Lower leg skin (tissue), 4 donors: Measurements from ENCODE around the gene CNTNAP1. TPM values are rescaled to one million over a fixed set of nuclear protein-coding genes. Genes with fewer than 3 reads are reported as not detected.

Source experiments
- DNase-seq, 2 donors: peaks; one replicate each; pipeline ENCODE4 v3.0.0-alpha.2; 2019; ENCODE audit warnings: low spot score in 2 of 2
- H3K4me3 ChIP-seq: fragments of 200-600 bp; sonication (generic); 2 replicates; pipeline ENCODE4 v1.5.1; 2017; ENCODE audit warnings: mild to moderate bottlenecking, low read depth; ENCODE audit not compliant: poor library complexity, severe bottlenecking
- POLR2A ChIP-seq, 2 donors: fragments of 450-650 bp; IDR thresholded peaks; one replicate each; pipeline ENCODE4 v1.6.1; 2016 to 2017; ENCODE audit warnings: antibody characterized with exemption in 2 of 2, mild to moderate bottlenecking in 1 of 2, moderate library complexity in 1 of 2
- WGBS, 2 donors: methylation state at CpG; one replicate each; pipeline ENCODE4 v1.1.5; 2018; 5-methylcytosine and 5-hydroxymethylcytosine counted together
- intact Hi-C: fragments of 100-400 bp; cut with DNase I; formaldehyde crosslinking; loops from one replicate; pipeline ENCODE4 v1.15.0; 2023; ENCODE audit warnings: low total_unique reads
- total RNA-seq, 4 donors: library from RNA; depleted of rRNA; stranded (reverse); fragments of >200 nt; gene quantifications; one replicate each; pipeline ENCODE4 v1.1.0, GENCODE V29; 2016
- TF ChIP-seq, protein P1 (sequence below), 3 donors: fragments of 450-650 bp; IDR thresholded peaks; one replicate each; pipeline ENCODE4 v1.5.1; 2016; ENCODE audit warnings: antibody characterized with exemption in 3 of 3, mild to moderate bottlenecking in 3 of 3, moderate library complexity in 2 of 3

CNTNAP1 gene
- total RNA-seq, 4 donors from 2014 or later: 0.13 to 1.5 (median 0.65) TPM

DNA sequence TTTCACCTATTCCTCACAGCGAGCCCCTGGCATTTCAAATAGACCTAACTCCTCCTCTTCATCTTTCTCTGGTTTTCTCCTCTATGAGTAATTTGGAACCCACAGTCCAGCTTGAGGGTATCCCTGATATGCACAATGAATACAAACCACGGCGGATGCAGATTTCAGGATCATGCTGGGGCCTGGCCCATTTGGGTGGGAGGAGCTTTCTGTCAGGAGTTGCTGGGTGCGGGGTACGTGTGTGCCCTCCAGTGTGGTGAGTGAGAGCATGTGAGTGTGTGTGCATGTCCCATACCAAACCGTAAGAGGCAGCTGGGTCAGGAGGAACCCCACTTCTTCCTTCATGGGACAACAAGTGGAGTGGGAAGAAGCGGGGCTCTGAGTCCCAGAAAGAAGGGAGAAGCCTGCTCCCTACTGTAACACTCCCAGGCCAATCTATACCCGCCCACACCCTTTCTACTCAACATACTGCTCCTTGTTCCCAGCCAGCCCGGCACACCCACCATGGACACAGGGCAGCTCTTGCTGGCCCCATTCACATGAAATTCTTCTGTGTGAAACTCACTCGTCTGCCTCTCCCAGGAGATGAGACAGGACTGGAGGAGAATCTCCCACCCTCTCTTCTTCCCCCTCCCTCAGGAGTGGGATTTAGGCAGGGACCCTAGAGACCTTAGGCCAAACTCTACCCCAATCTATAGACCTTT, 18.4 kb downstream of the CNTNAP1 start:
- H3K4me3 ChIP-seq: no peak overlapping the region
- DNase-seq: no peak
- intact Hi-C loops: no loop called here
- no peak for TF ChIP-seq POLR2A (IDR thresholded peaks at IDR 0.05)
- TF ChIP-seq, protein P1, sequence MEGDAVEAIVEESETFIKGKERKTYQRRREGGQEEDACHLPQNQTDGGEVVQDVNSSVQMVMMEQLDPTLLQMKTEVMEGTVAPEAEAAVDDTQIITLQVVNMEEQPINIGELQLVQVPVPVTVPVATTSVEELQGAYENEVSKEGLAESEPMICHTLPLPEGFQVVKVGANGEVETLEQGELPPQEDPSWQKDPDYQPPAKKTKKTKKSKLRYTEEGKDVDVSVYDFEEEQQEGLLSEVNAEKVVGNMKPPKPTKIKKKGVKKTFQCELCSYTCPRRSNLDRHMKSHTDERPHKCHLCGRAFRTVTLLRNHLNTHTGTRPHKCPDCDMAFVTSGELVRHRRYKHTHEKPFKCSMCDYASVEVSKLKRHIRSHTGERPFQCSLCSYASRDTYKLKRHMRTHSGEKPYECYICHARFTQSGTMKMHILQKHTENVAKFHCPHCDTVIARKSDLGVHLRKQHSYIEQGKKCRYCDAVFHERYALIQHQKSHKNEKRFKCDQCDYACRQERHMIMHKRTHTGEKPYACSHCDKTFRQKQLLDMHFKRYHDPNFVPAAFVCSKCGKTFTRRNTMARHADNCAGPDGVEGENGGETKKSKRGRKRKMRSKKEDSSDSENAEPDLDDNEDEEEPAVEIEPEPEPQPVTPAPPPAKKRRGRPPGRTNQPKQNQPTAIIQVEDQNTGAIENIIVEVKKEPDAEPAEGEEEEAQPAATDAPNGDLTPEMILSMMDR (IDR thresholded peaks at IDR 0.05): no peak
- whole genome bisulfite sequencing, 2 donors: 71 to 85% methylated on average over 10 of the region's 10 CpGs

DNA sequence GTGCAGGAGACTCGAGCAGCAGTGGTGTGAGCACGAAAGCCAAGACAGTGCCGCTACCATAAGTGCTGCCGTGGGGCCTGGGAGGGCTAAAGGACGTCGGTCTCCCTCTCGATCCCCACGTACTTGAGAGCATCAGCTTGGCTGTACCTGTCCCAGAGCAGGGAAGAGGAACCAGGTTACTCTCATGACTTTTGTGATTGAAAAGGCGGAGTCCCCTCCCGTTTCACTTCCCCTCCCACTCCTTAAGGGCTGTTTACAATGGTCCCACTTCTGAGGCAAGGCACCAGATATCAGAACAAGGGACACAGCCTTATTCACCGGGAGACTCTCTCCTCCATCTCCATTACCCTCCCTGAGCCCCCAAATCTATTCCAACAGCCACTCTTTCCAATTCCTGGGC, 20.1 kb downstream of the CNTNAP1 start:
- no peak for TF ChIP-seq POLR2A (IDR thresholded peaks at IDR 0.05)
- TF ChIP-seq, protein P1 (IDR thresholded peaks at IDR 0.05): no peak
- 84 to 85% methylated on average over 11 of the region's 11 CpGs for WGBS, 2 donors
- no peak overlapping the region for H3K4me3 ChIP-seq
- no peak for DNase-seq
- intact Hi-C loops: no loop called here

DNA sequence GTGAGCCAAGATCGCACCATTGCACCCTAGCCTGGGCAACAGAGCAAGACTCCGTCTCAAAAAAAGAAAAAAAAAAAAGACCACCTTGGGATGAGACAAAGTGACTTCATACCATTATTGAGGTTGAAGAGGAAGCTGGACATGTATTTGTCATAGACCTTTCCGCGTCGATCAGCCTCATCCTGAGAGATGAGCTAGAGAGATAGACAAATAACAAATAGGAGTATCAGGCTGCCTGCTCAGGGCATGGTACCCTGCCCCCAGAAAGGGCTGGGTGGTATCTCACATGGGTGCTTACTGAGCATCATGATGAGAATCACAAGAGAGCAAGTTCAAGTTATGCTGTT, 22.1 kb downstream of the CNTNAP1 start:
- intact Hi-C loops: no loop called here
- H3K4me3 ChIP-seq: no peak overlapping the region
- DNase-seq: no peak
- 90 to 92% methylated on average over 5 of the region's 5 CpGs for WGBS, 2 donors
- TF ChIP-seq, protein P1 (IDR thresholded peaks at IDR 0.05): no peak
- no peak for TF ChIP-seq POLR2A (IDR thresholded peaks at IDR 0.05)

DNA sequence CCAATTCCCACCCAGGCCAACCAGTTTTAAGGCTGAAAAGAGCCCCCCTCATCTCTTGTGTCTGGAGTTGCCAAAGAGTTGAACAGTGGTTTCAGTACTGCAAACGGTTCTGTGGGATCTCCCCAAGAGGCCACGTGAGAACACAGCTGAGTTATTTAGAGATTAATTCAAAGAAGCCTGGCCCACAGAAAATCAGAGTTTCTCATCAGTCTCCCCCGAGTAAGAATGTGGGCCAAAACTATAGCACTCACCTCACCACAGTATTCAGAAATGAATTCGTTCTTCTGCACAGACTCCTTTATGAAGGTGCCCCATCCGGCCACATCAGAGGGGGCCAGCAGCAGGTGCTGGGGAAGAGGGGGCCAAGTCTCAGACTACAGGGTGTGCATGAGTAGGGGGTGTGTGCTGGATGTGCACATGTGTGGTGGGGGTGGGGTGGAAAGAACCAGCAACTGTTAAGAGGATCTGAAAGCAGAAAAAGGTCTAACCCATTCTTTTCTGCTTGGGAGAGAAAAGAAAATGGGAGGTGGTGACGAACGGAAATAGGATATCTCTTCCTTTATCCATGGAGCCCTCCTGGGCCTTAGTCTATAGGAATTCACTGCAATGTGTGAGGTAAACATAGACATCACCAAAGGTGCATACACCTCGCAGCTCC, 22.6 kb downstream of the CNTNAP1 start:
- H3K4me3 ChIP-seq: no peak overlapping the region
- TF ChIP-seq, protein P1 (IDR thresholded peaks at IDR 0.05): no peak
- TF ChIP-seq POLR2A (IDR thresholded peaks at IDR 0.05): no peak
- no peak for DNase-seq
- intact Hi-C loops: no loop called here
- 80 to 83% methylated on average over 8 of the region's 8 CpGs for WGBS, 2 donors

- no peak for TF ChIP-seq POLR2A (IDR thresholded peaks at IDR 0.05)
- TF ChIP-seq, protein P1 (IDR thresholded peaks at IDR 0.05): no peak
- DNase-seq: no peak
- 78 to 81% methylated on average over 5 of the region's 5 CpGs for WGBS, 2 donors
- H3K4me3 ChIP-seq: no peak overlapping the region
- intact Hi-C loops: no loop called here
Measured at GRCh38 chr17:42706732-42707131, 24.4 kb downstream of the CNTNAP1 start.
